Panc1 (cell line): ENCODE data around the gene PARP12. TPM values are rescaled to one million over a fixed set of nuclear protein-coding genes. Genes with fewer than 3 reads are reported as not detected.

Source experiments
- ATAC-seq: fragments of 200-7000 bp; cut with Tn5 transposase; 2 replicates; pipeline ENCODE4 v1.9.1; 2020; ENCODE audit warnings: mild to moderate bottlenecking, moderate library complexity
- BruUV-seq: library from RNA; stranded (reverse); fragments of 400-500 nt; replicated peaks from 2 replicates; lab custom pipeline; 2021; lab: Mats Ljungman, UMichigan
- CTCF ChIA-PET: fragments of 300-600 bp; sonication (Branson Sonifier 250); formaldehyde crosslinking; loops from one replicate; lab custom pipeline; 2022; ENCODE audit warnings: antibody characterized with exemption; lab: Charles Lee
- POLR2A ChIA-PET: fragments of 300-600 bp; sonication (Branson Sonifier 250); formaldehyde crosslinking; loops from one replicate; lab custom pipeline; 2022; ENCODE audit warnings: antibody characterized with exemption; lab: Charles Lee
- DNase-seq: peaks from one replicate; pipeline ENCODE4 v3.0.0-alpha.2; 2010; ENCODE audit warnings: low read depth, low spot score
- H3K27ac ChIP-seq: 2 replicates; pipeline ENCODE4 v1.5.1; 2011; ENCODE audit warnings: mild to moderate bottlenecking, low read length, inconsistent platforms
- H3K27me3 ChIP-seq: fragments of 200-500 bp; sonication (Bioruptor generic); 2 replicates; pipeline ENCODE4 v1.6.0; 2014; ENCODE audit warnings: low read length, inconsistent platforms; ENCODE audit not compliant: control insufficient read depth, insufficient read depth
- H3K36me3 ChIP-seq: fragments of 200-500 bp; sonication (Bioruptor generic); 2 replicates; pipeline ENCODE4 v1.5.1; 2014; ENCODE audit warnings: inconsistent platforms, mild to moderate bottlenecking, low read length, moderate library complexity; ENCODE audit not compliant: control insufficient read depth, insufficient read depth
- H3K4me1 ChIP-seq: 2 replicates; pipeline ENCODE4 v1.5.1; 2011; ENCODE audit warnings: inconsistent platforms, mild to moderate bottlenecking, low read length, moderate library complexity; ENCODE audit not compliant: control insufficient read depth, insufficient read depth
- H3K4me3 ChIP-seq, 2 experiments: 2 replicates each; pipeline ENCODE4 v1.5.1; 2011 to 2012; ENCODE audit warnings: low read depth in 2 of 2, low read length in 2 of 2, mild to moderate bottlenecking in 2 of 2, inconsistent platforms in 1 of 2, moderate library complexity in 1 of 2
- H3K9me3 ChIP-seq: fragments of 200-500 bp; sonication (Bioruptor generic); 2 replicates; pipeline ENCODE4 v1.5.1; 2014; ENCODE audit warnings: low read depth, mild to moderate bottlenecking, inconsistent platforms, low read length, moderate library complexity; ENCODE audit not compliant: control insufficient read depth, insufficient read depth
- CTCF ChIP-seq: fragments of 450-650 bp; IDR thresholded peaks from 2 replicates; pipeline ENCODE4 v1.5.1; 2017; ENCODE audit warnings: mild to moderate bottlenecking
- POLR2AphosphoS5 ChIP-seq: IDR thresholded peaks from 2 replicates; pipeline ENCODE4 v1.6.1; 2012; ENCODE audit warnings: mild to moderate bottlenecking, low read depth, low read length, moderate library complexity
- REST ChIP-seq, 2 experiments: IDR thresholded peaks; 2 replicates each; pipeline ENCODE4 v1.6.1; 2011 to 2012; ENCODE audit warnings: low read depth in 2 of 2, control low read depth in 1 of 2, low read length in 1 of 2, mild to moderate bottlenecking in 1 of 2, moderate library complexity in 1 of 2; ENCODE audit not compliant: insufficient read depth in 1 of 2
- SIN3A ChIP-seq: IDR thresholded peaks from 2 replicates; pipeline ENCODE4 v1.6.1; 2012; ENCODE audit warnings: low read depth, mild to moderate bottlenecking, low read length, moderate library complexity, borderline replicate concordance; ENCODE audit not compliant: insufficient read depth
- TCF7L2 ChIP-seq: IDR thresholded peaks from 2 replicates; pipeline ENCODE4 v1.6.1; 2011; ENCODE audit warnings: mild to moderate bottlenecking, low read depth, low read length, inconsistent platforms
- in situ Hi-C: cut with HindIII; loops from 2 replicates; pipeline ENCODE4 v1.10.0; 2016; ENCODE audit warnings: low sequenced_read_pairs, low pct_unique_long_range_greater_than_20kb
- intact Hi-C: fragments of 100-400 bp; cut with micrococcal nuclease; formaldehyde crosslinking; loops from one replicate; pipeline ENCODE4 v1.10.0; 2022; ENCODE audit not compliant: unreplicated experiment
- total RNA-seq: library from RNA; stranded (reverse); gene quantifications from one replicate; pipeline ENCODE4 v1.2.1, GENCODE V29; 2021; ENCODE audit not compliant: unreplicated experiment

The PARP12 gene
- total RNA-seq, 1 experiment from 2014 or later = 31.7 TPM

GRCh38 chr7:140034421-140034820 lies 28.3 kb downstream of the PARP12 start:
- no TSS peak for BruUV-seq
- POLR2A ChIA-PET = no interaction called here

GRCh38 chr7:140033779-140034363 lies 28.9 kb downstream of the PARP12 start:
- TF ChIP-seq REST (IDR thresholded peaks at IDR 0.05; ENCODE audit: insufficient read depth in 1 of 2, low read depth in 2 of 2, low read length in 1 of 2) = no peak
- TF ChIP-seq TCF7L2 = no peak
- TF ChIP-seq POLR2AphosphoS5 = no peak
- TF ChIP-seq SIN3A = no peak
- no peak for TF ChIP-seq CTCF
- Histone ChIP-seq H3K4me1 (no peaks in the 10 kb centered on the region), H3K27me3 (no peaks in the 10 kb centered on the region), H3K9me3 (no peaks in the 10 kb centered on the region), H3K27ac (no peak overlapping the region), H3K4me3 (no peak overlapping the region), H3K36me3 (no peaks in the 10 kb centered on the region; the same call in 1 of the 2 replicates)
- ATAC-seq (no peak), DNase-seq (no peak)
- ChIA-PET POLR2A (no interaction called here), CTCF (no interaction called here)
- no TSS peak for BruUV-seq
- intact Hi-C loops = no loop called here
- in situ Hi-C loops = no loop called here

More at GRCh38 chr7:140034421-140034820, 28.3 kb downstream of the PARP12 start:
- no peak overlapping the region for H3K27ac ChIP-seq
- no peaks in the 10 kb centered on the region for H3K4me1 ChIP-seq
- in situ Hi-C loops (no loop called here), intact Hi-C loops (no loop called here)
- no peaks in the 10 kb centered on the region for H3K9me3 ChIP-seq
- TF ChIP-seq CTCF (no peak), SIN3A (no peak), TCF7L2 (no peak), REST (IDR thresholded peaks at IDR 0.05; ENCODE audit: insufficient read depth in 1 of 2, low read depth in 2 of 2, low read length in 1 of 2) (no peak), POLR2AphosphoS5 (no peak)
- DNase-seq = no peak
- no peaks in the 10 kb centered on the region; the same call in 1 of the 2 replicates for H3K36me3 ChIP-seq
- CTCF ChIA-PET = no interaction called here
- no peak overlapping the region for H3K4me3 ChIP-seq
- H3K27me3 ChIP-seq = no peaks in the 10 kb centered on the region
- no peak for ATAC-seq
